Heart left ventricle (tissue), 16 donors: Measurements from ENCODE around the gene SIAH2. TPM values are rescaled to one million over a fixed set of nuclear protein-coding genes. Genes with fewer than 3 reads are reported as not detected.

ENCODE experiments used
- ATAC-seq, 4 donors: fragments of 200-7000 bp; cut with Tn5 transposase; one replicate each; pipeline ENCODE4 v1.9.1; 2020 to 2022; ENCODE audit warnings: moderate library complexity in 4 of 4, mild to moderate bottlenecking in 3 of 4, moderate number of reproducible peaks in 1 of 4
- DNase-seq, 5 donors: peaks; one replicate each; pipeline ENCODE4 v3.0.0-alpha.2; 2020
- H3K27ac ChIP-seq, 12 donors: fragments of 200-600 bp; sonication (generic) in 4 of 12; one replicate each; pipeline versions ENCODE4 v1.5.0 to v1.8.0; 2016 to 2022; ENCODE audit warnings: mild to moderate bottlenecking in 2 of 12
- H3K27me3 ChIP-seq, 9 donors: fragments of 200-600 bp; sonication (generic) in 2 of 9; one replicate each; pipeline versions ENCODE4 v1.5.1 to v1.8.0; 2016 to 2022; ENCODE audit warnings: mild to moderate bottlenecking in 3 of 9
- H3K36me3 ChIP-seq, 9 donors: fragments of 200-600 bp; sonication (generic) in 2 of 9; one replicate each; pipeline versions ENCODE4 v1.5.0 to v1.8.0; 2018 to 2022; ENCODE audit warnings: mild to moderate bottlenecking in 2 of 9
- H3K4me1 ChIP-seq, 12 donors: fragments of 200-600 bp; sonication (generic) in 4 of 12; one replicate each; pipeline versions ENCODE4 v1.5.0 to v1.8.0; 2016 to 2022; ENCODE audit warnings: mild to moderate bottlenecking in 3 of 12
- H3K4me3 ChIP-seq, 12 donors: fragments of 200-600 bp; sonication (generic) in 4 of 12; one replicate each; pipeline versions ENCODE4 v1.5.0 to v1.8.0; 2017 to 2022; ENCODE audit warnings: mild to moderate bottlenecking in 9 of 12, moderate library complexity in 4 of 12
- H3K9me3 ChIP-seq, 12 donors: fragments of 200-600 bp; sonication (generic) in 4 of 12; one replicate each; pipeline versions ENCODE4 v1.5.0 to v1.8.0; 2016 to 2022; ENCODE audit warnings: mild to moderate bottlenecking in 1 of 12
- POLR2A ChIP-seq, 2 donors: fragments of 450-650 bp; IDR thresholded peaks; one replicate each; pipeline ENCODE4 v1.6.1; 2017; ENCODE audit warnings: antibody characterized with exemption in 2 of 2, mild to moderate bottlenecking in 2 of 2, moderate library complexity in 2 of 2
- WGBS, 4 donors: extraction: QIAGEN DNeasy Blood & Tissue Kit in 2 of 4; methylation state at CpG; one replicate each; pipeline versions ENCODE4 v1.1.5 to v1.1.7; 2013 to 2018; 5-methylcytosine and 5-hydroxymethylcytosine counted together
- intact Hi-C, 10 donors: fragments of 100-400 bp; cut with DNase I; formaldehyde crosslinking; loops; one replicate each; pipeline versions ENCODE4 v1.11.1 to v1.14.2; 2022
- polyA plus RNA-seq, 2 donors: library from polyadenylated mRNA; stranded (reverse); fragments of 200-250 nt; gene quantifications; one replicate each; pipeline ENCODE4 v1.2.3, GENCODE V29; 2013
- total RNA-seq, 9 donors: library from RNA; depleted of rRNA in 2 of 9; stranded (reverse); fragments of >200 nt in 2 of 9; fragmentation: NEBNext Ultra II Directional in 3 of 9; extraction: Animal tissue kit (Norgen Biotek cat#: 25700) in 3 of 9; gene quantifications; one replicate each; pipeline versions ENCODE4 v1.1.0 to v1.2.4, GENCODE V29; 2016 to 2023
- TF ChIP-seq, protein P1 (sequence below), 12 donors: fragments of 200-600 bp; sonication (generic) in 4 of 12; IDR thresholded peaks; one replicate each; pipeline versions ENCODE4 v1.5.0 to v1.8.0; 2018 to 2022; ENCODE audit warnings: antibody characterized with exemption in 12 of 12, mild to moderate bottlenecking in 5 of 12
- donor health status: ischemic (EF 13 %, LVEDD 7.1; RV severe dilation, severe dysfunction).
- donor health status: healthy with polysubstance abuse.
- donor health status: DM: no; HTN: yes; CAD: no.
- donor health status: DM: no; HTN: no; CAD: no.
- donor health status: ischemic (EF 25% LVEDD 6.9; RV normal size, moderate dysfunction).
- donor health status: ischemic (EF 25% LVEDD 5.7; RV mildly dilated, moderate dysfunction).
- donor health status: healthy.
- donor health status: DM: yes; HTN: yes; CAD: no.
- donor health status: ischemic (EF 35%, LVEDD 5.7; RV mildly dilated, moderate dysfunction).
- donor health status: nonischemic (EF 11% LVEDD 7.7; RV severe dilation, severe dysfunction).
- donor health status: DM: yes; HTN: yes; CAD: no.
- donor health status: PGD.
- donor health status: ischemic (EF 29% LVEDD 5.4; RV normal size, mild dysfunction).
- donor health status: nonischemic (EF 23%, LVEDD 6.1; RV moderate dilation, normal function).

The SIAH2 gene
- total and polyA plus RNA-seq, 11 donors: 7.1 to 38.7 (median 23.4) TPM

DNA sequence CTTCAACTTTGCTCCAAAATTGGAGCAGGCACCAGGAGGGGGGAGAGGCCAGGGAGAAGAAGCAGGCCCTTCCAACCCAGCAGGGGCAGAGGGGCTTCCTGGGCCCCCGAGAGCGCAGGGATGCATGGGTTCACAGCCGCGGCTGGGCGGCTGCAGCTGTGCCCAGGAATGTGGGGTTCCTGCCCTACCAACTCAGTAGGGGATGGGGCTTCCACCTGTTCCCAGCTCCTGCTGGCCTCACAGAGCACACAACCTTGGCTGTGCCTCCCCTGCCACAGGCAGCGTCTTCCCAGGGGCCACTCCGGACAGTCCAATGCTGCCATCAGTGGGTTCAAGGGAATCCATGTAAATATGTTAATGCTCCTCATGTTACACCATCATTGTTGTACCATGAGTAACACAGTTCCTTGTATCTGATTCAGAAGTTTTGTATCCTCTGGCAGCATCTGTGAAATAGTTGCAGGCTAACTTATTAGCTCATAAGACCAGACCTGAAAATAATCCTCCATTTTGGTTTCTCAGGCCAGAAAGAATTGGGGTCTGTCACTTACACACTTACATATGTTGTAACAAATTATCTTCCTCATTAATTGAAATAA lies 12.1 kb upstream of the SIAH2 start:
- Histone ChIP-seq H3K27ac (no peak overlapping the region), H3K9me3 (no peaks in the 10 kb centered on the region), H3K27me3 (no peaks in the 10 kb centered on the region), H3K36me3 (no peaks in the 10 kb centered on the region), H3K4me1 (peaks cover 0 to 5% (median 0%) of the 10 kb centered on the region in 12 donors), H3K4me3 (no peak overlapping the region)
- ATAC-seq (no peak), DNase-seq (no peak)
- intact Hi-C loops: loop anchor here in 1 of 10 donors (10.0 kb wide), 1 partner anchor 50 kb away; no protein-coding TSS in a partner anchor
- TF ChIP-seq, protein P1, sequence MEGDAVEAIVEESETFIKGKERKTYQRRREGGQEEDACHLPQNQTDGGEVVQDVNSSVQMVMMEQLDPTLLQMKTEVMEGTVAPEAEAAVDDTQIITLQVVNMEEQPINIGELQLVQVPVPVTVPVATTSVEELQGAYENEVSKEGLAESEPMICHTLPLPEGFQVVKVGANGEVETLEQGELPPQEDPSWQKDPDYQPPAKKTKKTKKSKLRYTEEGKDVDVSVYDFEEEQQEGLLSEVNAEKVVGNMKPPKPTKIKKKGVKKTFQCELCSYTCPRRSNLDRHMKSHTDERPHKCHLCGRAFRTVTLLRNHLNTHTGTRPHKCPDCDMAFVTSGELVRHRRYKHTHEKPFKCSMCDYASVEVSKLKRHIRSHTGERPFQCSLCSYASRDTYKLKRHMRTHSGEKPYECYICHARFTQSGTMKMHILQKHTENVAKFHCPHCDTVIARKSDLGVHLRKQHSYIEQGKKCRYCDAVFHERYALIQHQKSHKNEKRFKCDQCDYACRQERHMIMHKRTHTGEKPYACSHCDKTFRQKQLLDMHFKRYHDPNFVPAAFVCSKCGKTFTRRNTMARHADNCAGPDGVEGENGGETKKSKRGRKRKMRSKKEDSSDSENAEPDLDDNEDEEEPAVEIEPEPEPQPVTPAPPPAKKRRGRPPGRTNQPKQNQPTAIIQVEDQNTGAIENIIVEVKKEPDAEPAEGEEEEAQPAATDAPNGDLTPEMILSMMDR (IDR thresholded peaks at IDR 0.05): no peak
- no peak for TF ChIP-seq POLR2A (IDR thresholded peaks at IDR 0.05)
- WGBS, 4 donors: 82 to 96% (median 95%) methylated on average over 2 to 7 of the region's 7 CpGs

DNA sequence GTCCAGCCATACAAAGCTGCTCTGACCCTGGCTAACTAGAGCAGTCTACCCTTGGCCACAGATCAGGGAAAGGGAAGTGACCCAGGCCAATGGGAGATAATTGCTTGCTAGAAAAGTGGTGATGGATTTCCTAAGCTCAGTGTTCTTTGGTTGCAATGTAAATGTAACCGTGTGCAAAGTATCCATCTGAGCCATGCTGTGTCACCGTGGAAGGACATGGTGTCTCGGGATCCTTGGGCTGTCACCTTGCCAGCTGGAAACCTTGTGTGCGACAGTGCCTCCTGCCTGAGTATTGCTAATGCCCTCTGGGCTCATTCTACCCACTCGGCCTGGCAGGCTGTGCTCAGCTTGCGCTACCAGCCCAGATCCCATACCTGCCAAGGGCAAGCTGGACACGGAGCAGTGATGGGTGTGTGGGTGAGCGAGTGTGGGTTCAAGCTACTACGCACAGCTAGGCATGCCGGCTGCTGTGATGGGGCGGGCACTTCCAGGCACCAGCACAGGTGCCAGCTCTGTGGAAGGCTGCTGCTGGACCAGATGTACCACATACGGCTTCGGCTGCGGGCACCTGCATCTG lies 10.7 kb upstream of the SIAH2 start:
- ATAC-seq (peak in 3 of 4 donors; percentile 52 to 69 (median 53)), DNase-seq (peak in 1 of 5 donors; percentile 44)
- intact Hi-C loops: loop anchor here in 2 of 10 donors (5.0 to 10.0 kb wide), 2 partner anchors 36 to 49 kb away; no protein-coding TSS in a partner anchor
- Histone ChIP-seq H3K36me3 (no peaks in the 10 kb centered on the region), H3K4me1 (peaks cover 0 to 5% (median 0%) of the 10 kb centered on the region in 12 donors), H3K4me3 (no peak overlapping the region), H3K27ac (no peak overlapping the region), H3K9me3 (no peaks in the 10 kb centered on the region), H3K27me3 (no peaks in the 10 kb centered on the region)
- no peak for TF ChIP-seq POLR2A (IDR thresholded peaks at IDR 0.05)
- TF ChIP-seq, protein P1 (IDR thresholded peaks at IDR 0.05): no peak
- 87 to 95% (median 94%) methylated on average over 7 to 14 of the region's 14 CpGs for WGBS, 4 donors

DNA sequence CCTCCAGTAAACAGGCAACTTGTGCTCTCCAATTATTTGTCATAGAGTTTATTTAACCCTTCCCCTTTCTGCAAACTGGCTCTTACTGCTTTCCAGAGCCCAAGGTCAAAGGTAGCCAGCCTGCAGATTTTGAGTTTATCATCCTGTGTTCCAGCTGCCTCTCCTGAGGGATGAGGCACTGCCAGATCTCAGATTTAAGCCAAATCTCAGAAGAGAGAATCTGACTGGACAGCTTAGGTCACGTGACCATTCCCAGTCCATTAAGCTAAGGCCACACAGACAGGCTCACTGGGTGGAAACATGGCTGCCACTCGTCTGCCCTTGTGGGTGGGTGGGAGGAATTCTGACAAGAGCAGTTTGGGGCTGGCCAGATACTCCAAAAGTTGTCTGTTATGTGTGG lies 8.6 kb upstream of the SIAH2 start:
- WGBS, 4 donors: 71 to 86% (median 77%) methylated on average over 2 of the region's 2 CpGs
- intact Hi-C loops: loop anchor here in 2 of 10 donors (5.0 to 10.0 kb wide), 2 partner anchors 34 to 47 kb away; no protein-coding TSS in a partner anchor
- Histone ChIP-seq H3K4me1 (peaks cover 0 to 5% (median 0%) of the 10 kb centered on the region in 12 donors), H3K27me3 (no peaks in the 10 kb centered on the region), H3K4me3 (no peak overlapping the region), H3K36me3 (no peaks in the 10 kb centered on the region), H3K9me3 (no peaks in the 10 kb centered on the region), H3K27ac (no peak overlapping the region)
- ATAC-seq: peak in 1 of 4 donors; percentile 13
- TF ChIP-seq POLR2A (IDR thresholded peaks at IDR 0.05): no peak
- TF ChIP-seq, protein P1 (IDR thresholded peaks at IDR 0.05): no peak
- DNase-seq: no peak

DNA sequence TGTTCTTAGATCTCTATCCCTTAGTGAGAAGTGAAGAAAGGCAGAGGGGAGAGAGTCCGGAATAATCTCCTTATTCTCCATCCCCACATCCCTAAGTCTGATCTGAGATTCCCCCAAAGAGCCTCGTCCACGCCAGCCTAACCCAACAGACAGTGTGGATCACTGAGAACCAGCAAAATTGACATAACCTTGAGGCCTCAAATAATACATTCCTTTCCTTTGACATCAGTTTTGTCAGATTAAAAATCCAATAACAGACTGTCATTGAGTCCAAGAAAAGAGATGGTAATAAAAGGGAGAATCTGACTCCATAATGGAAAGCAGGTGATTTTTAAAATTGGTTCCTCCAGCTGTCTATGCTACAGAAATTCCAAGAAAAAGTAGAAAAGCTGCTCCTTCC lies 7.7 kb upstream of the SIAH2 start:
- TF ChIP-seq, protein P1 (IDR thresholded peaks at IDR 0.05): no peak
- no peak for TF ChIP-seq POLR2A (IDR thresholded peaks at IDR 0.05)
- intact Hi-C loops: loop anchor here in 2 of 10 donors (5.0 to 10.0 kb wide), 2 partner anchors 33 to 46 kb away; no protein-coding TSS in a partner anchor
- WGBS, 4 donors: 74 to 84% (median 78%) methylated on average over 3 of the region's 3 CpGs
- no peak for ATAC-seq
- no peaks in the 10 kb centered on the region for H3K36me3 ChIP-seq
- no peak overlapping the region for H3K4me3 ChIP-seq
- no peak overlapping the region for H3K27ac ChIP-seq
- H3K4me1 ChIP-seq: peaks cover 0 to 5% (median 0%) of the 10 kb centered on the region in 12 donors
- DNase-seq: no peak
- no peaks in the 10 kb centered on the region for H3K27me3 ChIP-seq
- no peaks in the 10 kb centered on the region for H3K9me3 ChIP-seq
